ENCODE measurements around the gene TNFRSF19.
"Not testable (repeated sequence)": the region's sequence is repeated elsewhere in the genome, so short reads cannot be mapped to it uniquely, and the experiment has no call there.

TNFRSF19 gene

DNA sequence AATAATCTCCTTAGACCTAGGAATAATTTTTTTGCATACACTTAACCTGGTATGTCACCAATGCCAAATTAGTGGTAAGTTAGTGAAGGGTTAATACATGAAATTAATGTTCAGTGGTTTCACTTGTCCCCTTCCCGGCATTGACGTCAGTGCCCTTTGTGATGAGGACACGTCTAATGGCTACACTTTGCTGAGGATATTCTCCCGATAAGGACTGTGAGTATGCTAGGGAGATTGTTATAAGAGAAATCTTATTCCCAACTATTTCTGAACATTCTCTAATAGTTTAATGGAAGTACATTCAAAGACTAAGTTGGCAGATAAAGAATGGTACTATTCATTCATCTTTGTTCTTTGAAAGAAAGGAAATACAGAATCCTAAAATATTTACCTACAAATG lies 102.4 kb downstream of the TNFRSF19 start:
- Histone ChIP-seq H3K9ac (ENCODE audit: low read length) (no peak overlapping the region), H4K8ac (ENCODE audit: low read depth, low read length) (no peak overlapping the region), H4K5ac (ENCODE audit: low read length) (no peak overlapping the region), H3K79me1 (ENCODE audit: low read length) (no peaks in the 10 kb centered on the region), H3K4me1 (ENCODE audit: control insufficient read depth, low read depth, low read length) (no peaks in the 10 kb centered on the region), H3K27me3 (ENCODE audit: insufficient read depth, low read length, poor library complexity) (no peaks in the 10 kb centered on the region), H3K36me3 (ENCODE audit: control insufficient read depth, insufficient read depth, low read length) (no peaks in the 10 kb centered on the region), H3K56ac (ENCODE audit: low read length) (no peak overlapping the region), H3K18ac (ENCODE audit: low read length) (no peak overlapping the region), H3K23ac (ENCODE audit: low read length) (no peak overlapping the region), H3K4me3 (ENCODE audit: low read length) (no peak overlapping the region), H2BK15ac (replicated peaks; ENCODE audit: low read depth) (no peak overlapping the region), H3K27ac (ENCODE audit: low read depth, low read length) (no peak overlapping the region), H2BK120ac (ENCODE audit: low read depth, low read length) (no peak overlapping the region), H2AK5ac (ENCODE audit: low read length) (no peak overlapping the region), H3K79me2 (ENCODE audit: control insufficient read depth, insufficient read depth, low read length) (no peaks in the 10 kb centered on the region), H3K4ac (ENCODE audit: low read depth, low read length) (no peak overlapping the region), H2BK5ac (ENCODE audit: low read length) (no peak overlapping the region), H3K4me2 (ENCODE audit: low read length) (no peak overlapping the region)
- no peak for DNase-seq
- no CpG with 5 or more reads among the region's 4 CpGs for WGBS (ENCODE audit: extremely low coverage, insufficient coverage, low lambda C conversion rate)

DNA sequence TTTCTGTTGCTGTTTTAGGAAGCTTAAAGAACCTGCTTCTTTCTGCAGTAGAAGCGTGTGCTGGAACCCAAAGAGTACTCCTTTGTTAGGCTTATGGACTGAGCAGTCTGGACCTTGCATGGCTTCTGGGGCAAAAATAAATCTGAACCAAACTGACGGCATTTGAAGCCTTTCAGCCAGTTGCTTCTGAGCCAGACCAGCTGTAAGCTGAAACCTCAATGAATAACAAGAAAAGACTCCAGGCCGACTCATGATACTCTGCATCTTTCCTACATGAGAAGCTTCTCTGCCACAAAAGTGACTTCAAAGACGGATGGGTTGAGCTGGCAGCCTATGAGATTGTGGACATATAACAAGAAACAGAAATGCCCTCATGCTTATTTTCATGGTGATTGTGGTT lies 103.1 kb downstream of the TNFRSF19 start:
- Histone ChIP-seq H4K8ac (ENCODE audit: low read depth, low read length) (no peak overlapping the region), H3K79me2 (ENCODE audit: control insufficient read depth, insufficient read depth, low read length) (no peaks in the 10 kb centered on the region), H3K23ac (ENCODE audit: low read length) (no peak overlapping the region), H3K36me3 (ENCODE audit: control insufficient read depth, insufficient read depth, low read length) (no peaks in the 10 kb centered on the region), H3K4me2 (ENCODE audit: low read length) (no peak overlapping the region), H2BK15ac (replicated peaks; ENCODE audit: low read depth) (no peak overlapping the region), H3K4me1 (ENCODE audit: control insufficient read depth, low read depth, low read length) (no peaks in the 10 kb centered on the region), H3K27me3 (ENCODE audit: insufficient read depth, low read length, poor library complexity) (no peaks in the 10 kb centered on the region), H3K27ac (ENCODE audit: low read depth, low read length) (no peak overlapping the region), H3K56ac (ENCODE audit: low read length) (no peak overlapping the region), H2BK120ac (ENCODE audit: low read depth, low read length) (no peak overlapping the region), H2BK5ac (ENCODE audit: low read length) (no peak overlapping the region), H3K9ac (ENCODE audit: low read length) (no peak overlapping the region), H3K79me1 (ENCODE audit: low read length) (no peaks in the 10 kb centered on the region), H4K5ac (ENCODE audit: low read length) (no peak overlapping the region), H3K4me3 (ENCODE audit: low read length) (no peak overlapping the region), H3K4ac (ENCODE audit: low read depth, low read length) (no peak overlapping the region), H3K18ac (ENCODE audit: low read length) (no peak overlapping the region), H2AK5ac (ENCODE audit: low read length) (no peak overlapping the region)
- no CpG with 5 or more reads among the region's 4 CpGs for WGBS (ENCODE audit: extremely low coverage, insufficient coverage, low lambda C conversion rate)
- DNase-seq: no peak

DNA sequence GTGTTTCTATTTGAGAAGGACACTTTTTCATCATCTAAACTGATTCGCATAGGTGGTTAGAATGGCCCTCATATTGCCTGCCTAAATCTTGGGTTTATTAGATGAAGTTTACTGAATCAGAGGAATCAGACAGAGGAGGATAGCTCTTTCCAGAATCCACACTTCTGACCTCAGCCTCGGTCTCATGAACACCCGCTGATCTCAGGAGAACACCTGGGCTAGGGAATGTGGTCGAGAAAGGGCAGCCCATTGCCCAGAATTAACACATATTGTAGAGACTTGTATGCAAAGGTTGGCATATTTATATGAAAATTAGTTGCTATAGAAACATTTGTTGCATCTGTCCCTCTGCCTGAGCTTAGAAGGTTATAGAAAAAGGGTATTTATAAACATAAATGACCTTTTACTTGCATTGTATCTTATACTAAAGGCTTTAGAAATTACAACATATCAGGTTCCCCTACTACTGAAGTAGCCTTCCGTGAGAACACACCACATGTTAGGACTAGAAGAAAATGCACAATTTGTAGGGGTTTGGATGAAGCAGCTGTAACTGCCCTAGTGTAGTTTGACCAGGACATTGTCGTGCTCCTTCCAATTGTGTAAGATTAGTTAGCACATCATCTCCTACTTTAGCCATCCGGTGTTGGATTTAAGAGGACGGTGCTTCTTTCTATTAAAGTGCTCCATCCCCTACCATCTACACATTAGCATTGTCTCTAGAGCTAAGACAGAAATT lies 103.8 kb downstream of the TNFRSF19 start:
- Histone ChIP-seq H3K18ac (ENCODE audit: low read length) (no peak overlapping the region), H2BK120ac (ENCODE audit: low read depth, low read length) (no peak overlapping the region), H3K27me3 (ENCODE audit: insufficient read depth, low read length, poor library complexity) (no peaks in the 10 kb centered on the region), H3K23ac (ENCODE audit: low read length) (no peak overlapping the region), H3K79me2 (ENCODE audit: control insufficient read depth, insufficient read depth, low read length) (no peaks in the 10 kb centered on the region), H3K27ac (ENCODE audit: low read depth, low read length) (no peak overlapping the region), H2BK15ac (replicated peaks; ENCODE audit: low read depth) (no peak overlapping the region), H3K4me1 (ENCODE audit: control insufficient read depth, low read depth, low read length) (no peaks in the 10 kb centered on the region), H4K5ac (ENCODE audit: low read length) (no peak overlapping the region), H3K79me1 (ENCODE audit: low read length) (no peaks in the 10 kb centered on the region), H3K4ac (ENCODE audit: low read depth, low read length) (no peak overlapping the region), H3K4me2 (ENCODE audit: low read length) (no peak overlapping the region), H3K4me3 (ENCODE audit: low read length) (no peak overlapping the region), H3K36me3 (ENCODE audit: control insufficient read depth, insufficient read depth, low read length) (no peaks in the 10 kb centered on the region), H2BK5ac (ENCODE audit: low read length) (no peak overlapping the region), H4K8ac (ENCODE audit: low read depth, low read length) (no peak overlapping the region), H3K56ac (ENCODE audit: low read length) (no peak overlapping the region), H2AK5ac (ENCODE audit: low read length) (no peak overlapping the region), H3K9ac (ENCODE audit: low read length) (no peak overlapping the region)
- DNase-seq: no peak
- no CpG with 5 or more reads among the region's 8 CpGs for WGBS (ENCODE audit: extremely low coverage, insufficient coverage, low lambda C conversion rate)

- H3K27ac ChIP-seq (ENCODE audit: low read depth, low read length): no peak overlapping the region
- H3K18ac ChIP-seq (ENCODE audit: low read length): no peak overlapping the region
- H2BK120ac ChIP-seq (ENCODE audit: low read depth, low read length): no peak overlapping the region
- no peak overlapping the region for H2AK5ac ChIP-seq (ENCODE audit: low read length)
- no peaks in the 10 kb centered on the region for H3K4me1 ChIP-seq (ENCODE audit: control insufficient read depth, low read depth, low read length)
- no peak overlapping the region for H4K8ac ChIP-seq (ENCODE audit: low read depth, low read length)
- H3K79me2 ChIP-seq (ENCODE audit: control insufficient read depth, insufficient read depth, low read length): no peaks in the 10 kb centered on the region
- H3K4me2 ChIP-seq (ENCODE audit: low read length): no peak overlapping the region
- H3K9ac ChIP-seq (ENCODE audit: low read length): no peak overlapping the region
- H2BK5ac ChIP-seq (ENCODE audit: low read length): no peak overlapping the region
- no peaks in the 10 kb centered on the region for H3K79me1 ChIP-seq (ENCODE audit: low read length)
- no peak overlapping the region for H3K56ac ChIP-seq (ENCODE audit: low read length)
- DNase-seq: no peak
- H3K4me3 ChIP-seq (ENCODE audit: low read length): no peak overlapping the region
- H3K36me3 ChIP-seq (ENCODE audit: control insufficient read depth, insufficient read depth, low read length): no peaks in the 10 kb centered on the region
- H3K4ac ChIP-seq (ENCODE audit: low read depth, low read length): no peak overlapping the region
- no CpG with 5 or more reads among the region's 5 CpGs for WGBS (ENCODE audit: extremely low coverage, insufficient coverage, low lambda C conversion rate)
- no peaks in the 10 kb centered on the region for H3K27me3 ChIP-seq (ENCODE audit: insufficient read depth, low read length, poor library complexity)
- no peak overlapping the region for H4K5ac ChIP-seq (ENCODE audit: low read length)
- H3K23ac ChIP-seq (ENCODE audit: low read length): no peak overlapping the region
- H2BK15ac ChIP-seq (replicated peaks; ENCODE audit: low read depth): no peak overlapping the region
Measured at GRCh38 chr13:23674795-23675640, 104.8 kb downstream of the TNFRSF19 start.

GRCh38 chr13:23677679-23678288 lies 107.6 kb downstream of the TNFRSF19 start:
- H3K36me3 ChIP-seq (ENCODE audit: control insufficient read depth, insufficient read depth, low read length); H3K27ac ChIP-seq (ENCODE audit: low read depth, low read length); H4K8ac ChIP-seq (ENCODE audit: low read depth, low read length); H3K4me1 ChIP-seq (ENCODE audit: control insufficient read depth, low read depth, low read length); H2BK15ac ChIP-seq (replicated peaks; ENCODE audit: low read depth); DNase-seq; H3K4me3 ChIP-seq (ENCODE audit: low read length); H3K18ac ChIP-seq (ENCODE audit: low read length); H2AK5ac ChIP-seq (ENCODE audit: low read length); H2BK120ac ChIP-seq (ENCODE audit: low read depth, low read length); H3K9ac ChIP-seq (ENCODE audit: low read length); H4K5ac ChIP-seq (ENCODE audit: low read length); H2BK5ac ChIP-seq (ENCODE audit: low read length); H3K23ac ChIP-seq (ENCODE audit: low read length); H3K56ac ChIP-seq (ENCODE audit: low read length); H3K4me2 ChIP-seq (ENCODE audit: low read length); H3K4ac ChIP-seq (ENCODE audit: low read depth, low read length); H3K79me2 ChIP-seq (ENCODE audit: control insufficient read depth, insufficient read depth, low read length); H3K27me3 ChIP-seq (ENCODE audit: insufficient read depth, low read length, poor library complexity); H3K79me1 ChIP-seq (ENCODE audit: low read length): not testable (repeated sequence)
- WGBS (ENCODE audit: extremely low coverage, insufficient coverage, low lambda C conversion rate): no CpG with 5 or more reads among the region's 24 CpGs
